ENCODE measurements around the gene DPYD. TPM values are rescaled to one million over a fixed set of nuclear protein-coding genes. Genes with fewer than 3 reads are reported as not detected.
"Not testable (repeated sequence)": the region's sequence is repeated elsewhere in the genome, so short reads cannot be mapped to it uniquely, and the experiment has no call there.

Gene DPYD
- total RNA-seq, 4 donors from 2014 or later, result 30.9 to 66.6 (median 48.2) TPM

DNA sequence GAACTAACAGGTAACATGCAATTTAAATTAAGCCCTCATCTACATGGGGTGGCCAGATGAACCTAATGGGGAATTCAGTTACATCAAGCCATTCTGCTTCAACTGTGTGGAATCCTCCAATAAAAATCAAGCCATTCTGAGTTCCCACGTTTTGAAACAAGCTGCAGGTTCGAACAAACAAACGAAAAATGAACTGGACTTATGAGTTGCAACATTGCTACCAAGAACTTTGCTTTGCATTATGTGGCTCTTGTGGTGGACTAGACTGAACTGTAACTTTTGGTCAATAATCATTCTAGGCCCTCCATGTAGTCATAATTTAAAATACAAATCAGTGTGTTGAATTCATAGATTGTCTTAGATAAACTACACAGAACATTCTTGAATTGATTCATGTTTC lies 682.0 kb downstream of the DPYD start:
- H3K4me3 ChIP-seq, result no peak overlapping the region
- TF ChIP-seq, protein P1, sequence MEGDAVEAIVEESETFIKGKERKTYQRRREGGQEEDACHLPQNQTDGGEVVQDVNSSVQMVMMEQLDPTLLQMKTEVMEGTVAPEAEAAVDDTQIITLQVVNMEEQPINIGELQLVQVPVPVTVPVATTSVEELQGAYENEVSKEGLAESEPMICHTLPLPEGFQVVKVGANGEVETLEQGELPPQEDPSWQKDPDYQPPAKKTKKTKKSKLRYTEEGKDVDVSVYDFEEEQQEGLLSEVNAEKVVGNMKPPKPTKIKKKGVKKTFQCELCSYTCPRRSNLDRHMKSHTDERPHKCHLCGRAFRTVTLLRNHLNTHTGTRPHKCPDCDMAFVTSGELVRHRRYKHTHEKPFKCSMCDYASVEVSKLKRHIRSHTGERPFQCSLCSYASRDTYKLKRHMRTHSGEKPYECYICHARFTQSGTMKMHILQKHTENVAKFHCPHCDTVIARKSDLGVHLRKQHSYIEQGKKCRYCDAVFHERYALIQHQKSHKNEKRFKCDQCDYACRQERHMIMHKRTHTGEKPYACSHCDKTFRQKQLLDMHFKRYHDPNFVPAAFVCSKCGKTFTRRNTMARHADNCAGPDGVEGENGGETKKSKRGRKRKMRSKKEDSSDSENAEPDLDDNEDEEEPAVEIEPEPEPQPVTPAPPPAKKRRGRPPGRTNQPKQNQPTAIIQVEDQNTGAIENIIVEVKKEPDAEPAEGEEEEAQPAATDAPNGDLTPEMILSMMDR (IDR thresholded peaks at IDR 0.05), result no peak
- TF ChIP-seq POLR2A (IDR thresholded peaks at IDR 0.05), result no peak
- intact Hi-C loops (cut with DNase I; ENCODE audit: low total_unique reads), result no loop called here
- H3K36me3 ChIP-seq, result no peaks in the 10 kb centered on the region
- DNase-seq, result no peak
- no peaks in the 10 kb centered on the region for H3K27me3 ChIP-seq
- no peaks in the 10 kb centered on the region for H3K9me3 ChIP-seq
- H3K4me1 ChIP-seq, result no peaks in the 10 kb centered on the region
- H3K27ac ChIP-seq, result no peak overlapping the region

GRCh38 chr1:97231354-97231753 lies 689.5 kb downstream of the DPYD start:
- H3K27ac ChIP-seq; intact Hi-C loops (cut with DNase I; ENCODE audit: low total_unique reads); H3K36me3 ChIP-seq; H3K4me3 ChIP-seq; DNase-seq; H3K27me3 ChIP-seq; H3K9me3 ChIP-seq; H3K4me1 ChIP-seq: not testable (repeated sequence)

DNA sequence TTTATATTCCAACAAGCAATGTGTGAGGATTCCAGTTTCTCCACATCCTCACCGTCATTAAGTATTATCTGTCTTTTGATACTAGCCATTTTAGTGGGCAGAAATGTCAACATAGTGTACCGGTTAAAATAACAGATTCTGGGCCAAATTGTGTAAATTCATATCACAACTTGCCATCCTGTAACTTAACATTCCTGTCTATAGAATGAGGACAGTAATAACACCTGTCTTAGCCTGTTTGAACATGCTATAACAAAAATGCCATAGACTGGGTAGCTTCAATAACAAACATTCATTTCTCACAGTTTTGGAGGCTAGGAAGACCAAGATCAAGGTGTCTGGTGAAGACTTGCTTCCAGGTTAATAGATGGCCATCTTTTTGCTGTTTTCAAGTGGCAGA lies 708.2 kb downstream of the DPYD start:
- intact Hi-C loops (cut with DNase I; ENCODE audit: low total_unique reads), result no loop called here
- Histone ChIP-seq H3K36me3 (no peaks in the 10 kb centered on the region), H3K27me3 (no peaks in the 10 kb centered on the region), H3K9me3 (no peaks in the 10 kb centered on the region), H3K4me3 (no peak overlapping the region), H3K4me1 (no peaks in the 10 kb centered on the region), H3K27ac (no peak overlapping the region)
- TF ChIP-seq, protein P1 (IDR thresholded peaks at IDR 0.05), result no peak
- TF ChIP-seq POLR2A (IDR thresholded peaks at IDR 0.05), result no peak
- no peak for DNase-seq

DNA sequence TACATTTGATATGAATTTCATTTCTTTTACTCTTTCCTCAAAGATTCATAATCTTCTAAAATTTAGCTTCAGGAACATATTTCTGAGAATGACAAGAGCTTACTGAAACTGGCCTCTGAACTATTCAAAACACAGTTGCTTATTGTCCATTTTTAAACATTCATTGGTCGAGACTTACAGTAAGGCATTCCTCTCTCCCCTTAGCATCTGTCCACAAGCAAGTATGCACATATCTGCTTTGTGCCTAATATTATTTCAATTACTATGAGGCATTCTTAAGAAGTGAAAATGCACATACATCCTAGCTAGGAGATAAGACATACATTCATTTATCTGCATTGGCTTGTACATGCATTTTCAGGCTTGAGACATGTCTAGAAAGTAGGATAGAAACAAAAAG lies 710.5 kb downstream of the DPYD start:
- DNase-seq, result no peak
- Histone ChIP-seq H3K4me1 (no peaks in the 10 kb centered on the region), H3K4me3 (no peak overlapping the region), H3K27ac (no peak overlapping the region), H3K9me3 (no peaks in the 10 kb centered on the region), H3K36me3 (no peaks in the 10 kb centered on the region), H3K27me3 (no peaks in the 10 kb centered on the region)
- intact Hi-C loops (cut with DNase I; ENCODE audit: low total_unique reads), result no loop called here
- TF ChIP-seq POLR2A (IDR thresholded peaks at IDR 0.05), result no peak
- TF ChIP-seq, protein P1 (IDR thresholded peaks at IDR 0.05), result no peak

DNA sequence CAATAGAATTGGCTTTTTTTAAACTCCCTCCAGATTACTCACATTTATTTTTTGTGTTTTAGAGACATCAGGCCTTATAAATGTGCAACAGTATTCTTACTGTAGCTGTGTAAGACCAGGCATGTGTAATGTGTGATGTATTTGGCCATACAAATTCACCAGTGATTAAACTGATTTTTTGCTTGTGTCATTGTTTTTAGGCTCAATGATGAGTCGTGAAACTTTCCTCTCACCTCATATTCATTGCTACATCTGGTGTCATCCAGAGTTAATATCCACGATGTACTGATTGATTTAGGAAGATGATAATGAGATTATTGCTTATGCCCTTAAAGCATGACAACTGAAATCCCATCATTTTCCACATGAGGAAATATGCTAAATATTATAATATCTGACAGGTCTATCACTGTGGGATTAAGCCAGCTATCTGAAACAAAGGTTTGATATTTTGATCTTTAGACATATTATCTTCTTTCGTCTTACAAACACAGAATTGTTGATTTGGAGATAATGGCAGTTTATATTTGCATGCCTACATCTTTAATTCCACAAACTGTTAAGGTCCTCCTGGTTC lies 711.4 kb downstream of the DPYD start:
- intact Hi-C loops (cut with DNase I; ENCODE audit: low total_unique reads), result no loop called here
- TF ChIP-seq, protein P1 (IDR thresholded peaks at IDR 0.05), result no peak
- TF ChIP-seq POLR2A (IDR thresholded peaks at IDR 0.05), result no peak
- Histone ChIP-seq H3K36me3 (no peaks in the 10 kb centered on the region), H3K4me1 (no peaks in the 10 kb centered on the region), H3K27me3 (no peaks in the 10 kb centered on the region), H3K4me3 (no peak overlapping the region), H3K27ac (no peak overlapping the region), H3K9me3 (no peaks in the 10 kb centered on the region)
- no peak for DNase-seq

GRCh38 chr1:97207868-97208267 lies 713.0 kb downstream of the DPYD start:
- H3K9me3 ChIP-seq, result no peaks in the 10 kb centered on the region
- no peak for DNase-seq
- intact Hi-C loops (cut with DNase I; ENCODE audit: low total_unique reads), result no loop called here

More at GRCh38 chr1:97207868-97208267, 713.0 kb downstream of the DPYD start:
- H3K4me1 ChIP-seq, result no peaks in the 10 kb centered on the region
- H3K27ac ChIP-seq, result no peak overlapping the region
- no peaks in the 10 kb centered on the region for H3K27me3 ChIP-seq
- H3K4me3 ChIP-seq, result no peak overlapping the region
- H3K36me3 ChIP-seq, result no peaks in the 10 kb centered on the region
- TF ChIP-seq POLR2A (IDR thresholded peaks at IDR 0.05), result no peak
- TF ChIP-seq, protein P1 (IDR thresholded peaks at IDR 0.05), result no peak

Measured in uterus (tissue), 4 donors.